Stimulated activated CD8-positive, alpha-beta memory T cell treated with anti-CD3 and anti-CD28 coated beads, Interleukin-15, amount 100 ng/mL, for 4 hours (primary cell): ENCODE measurements around the gene UGT1A9.
"Not testable (repeated sequence)": the region's sequence is repeated elsewhere in the genome, so short reads cannot be mapped to it uniquely, and the experiment has no call there.

Experiments used
- DNase-seq, 2 donors: peaks; one replicate each; pipeline ENCODE4 v3.0.0-alpha.2; 2020; ENCODE audit warnings: low read depth in 2 of 2

UGT1A9 gene

DNA sequence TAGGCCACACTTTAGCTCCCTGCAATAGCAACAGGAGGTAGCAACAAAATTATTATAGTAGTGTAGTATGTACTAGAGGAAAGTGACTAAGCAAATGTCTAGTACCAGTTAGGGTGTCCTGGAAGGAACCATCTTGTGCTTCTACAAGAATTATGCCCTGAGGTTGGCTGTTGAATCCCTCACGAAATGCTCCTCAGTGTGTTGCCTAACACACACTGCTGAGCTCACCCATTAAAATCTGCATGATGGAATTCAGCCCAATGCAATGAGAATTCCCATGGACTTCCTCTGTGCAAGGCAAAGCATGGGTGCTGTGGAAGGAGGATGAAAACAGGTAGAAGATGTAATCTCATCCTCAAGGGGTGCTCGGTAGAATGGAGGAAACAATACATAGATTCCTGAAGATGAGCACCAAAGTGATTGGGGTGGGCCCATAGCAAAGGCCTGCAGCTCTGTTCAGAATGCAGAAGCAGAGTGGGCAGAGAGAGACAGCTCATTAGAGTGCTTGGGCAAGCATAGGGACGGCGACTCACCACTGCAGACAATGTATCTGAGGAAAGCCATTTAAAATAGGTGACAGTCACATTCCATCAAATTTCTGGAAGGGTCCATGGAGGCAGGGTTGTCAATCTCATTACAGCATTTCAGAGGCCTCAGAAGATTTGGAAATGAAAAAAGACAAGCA lies 8.8 kb downstream of the UGT1A9 start:
- no peak for DNase-seq

DNA sequence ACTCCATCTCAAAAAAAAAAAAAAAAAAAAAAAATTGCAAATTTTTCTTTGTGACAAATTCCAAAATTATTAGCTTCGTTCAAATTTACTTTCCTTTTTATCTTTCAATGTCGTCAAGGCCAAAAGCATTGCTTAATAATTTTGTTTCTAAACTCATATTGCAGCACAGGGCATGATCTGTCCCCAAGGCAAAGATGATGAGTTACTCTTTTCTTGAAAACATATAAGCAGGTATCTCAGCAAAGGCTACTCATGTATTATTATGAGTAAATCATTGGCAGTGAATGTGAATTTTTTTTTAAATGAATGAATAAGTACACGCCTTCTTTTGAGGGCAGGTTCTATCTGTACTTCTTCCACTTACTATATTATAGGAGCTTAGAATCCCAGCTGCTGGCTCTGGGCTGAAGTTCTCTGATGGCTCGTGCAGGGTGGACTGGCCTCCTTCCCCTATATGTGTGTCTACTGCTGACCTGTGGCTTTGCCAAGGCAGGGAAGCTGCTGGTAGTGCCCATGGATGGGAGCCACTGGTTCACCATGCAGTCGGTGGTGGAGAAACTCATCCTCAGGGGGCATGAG lies 9.9 kb downstream of the UGT1A9 start, which contains the start of gene UGT1A7:
TSS of gene UGT1A7 (plus strand) at position 381 of the 579 bp plus-strand sequence. CDS start at position 418, 37 bp downstream.
- no peak for DNase-seq

DNA sequence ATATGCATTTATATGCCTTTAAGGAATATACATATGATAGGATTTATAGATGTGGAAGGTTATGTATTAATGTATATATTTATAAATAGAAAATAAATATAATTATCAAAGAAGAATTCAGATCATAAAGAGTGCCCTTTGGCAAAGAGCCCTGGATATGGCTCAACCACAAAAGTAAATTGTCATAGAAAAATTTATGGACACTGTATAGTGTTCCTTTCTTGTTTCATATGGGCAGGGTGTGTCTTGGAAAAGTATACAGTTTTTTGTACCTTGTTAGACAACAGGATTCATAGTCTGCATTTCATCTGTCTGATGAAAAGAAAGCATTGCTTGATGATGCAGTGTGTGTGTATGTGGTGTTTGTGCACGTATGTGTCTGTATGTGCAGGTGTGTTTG lies 12.9 kb downstream of the UGT1A9 start:
- DNase-seq = no peak

DNA sequence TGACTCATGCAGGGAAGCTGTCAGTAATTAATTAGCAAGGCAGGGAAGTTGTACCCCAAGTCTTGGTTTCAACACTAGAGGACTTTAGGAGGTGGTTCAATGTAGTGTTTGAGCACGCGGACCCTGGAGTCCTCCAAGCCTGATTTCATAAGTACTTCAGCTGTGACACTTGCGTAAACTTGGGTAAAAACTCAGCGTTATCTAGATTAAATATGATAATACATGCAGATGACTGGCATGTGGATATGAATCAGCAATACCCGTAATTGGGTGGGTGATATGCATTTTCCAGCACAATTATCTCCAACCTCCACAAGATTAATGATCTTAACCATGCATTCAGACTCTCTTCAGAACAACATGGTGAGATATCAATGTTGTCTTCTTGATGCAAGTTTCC lies 15.2 kb downstream of the UGT1A9 start:
- no peak for DNase-seq

DNA sequence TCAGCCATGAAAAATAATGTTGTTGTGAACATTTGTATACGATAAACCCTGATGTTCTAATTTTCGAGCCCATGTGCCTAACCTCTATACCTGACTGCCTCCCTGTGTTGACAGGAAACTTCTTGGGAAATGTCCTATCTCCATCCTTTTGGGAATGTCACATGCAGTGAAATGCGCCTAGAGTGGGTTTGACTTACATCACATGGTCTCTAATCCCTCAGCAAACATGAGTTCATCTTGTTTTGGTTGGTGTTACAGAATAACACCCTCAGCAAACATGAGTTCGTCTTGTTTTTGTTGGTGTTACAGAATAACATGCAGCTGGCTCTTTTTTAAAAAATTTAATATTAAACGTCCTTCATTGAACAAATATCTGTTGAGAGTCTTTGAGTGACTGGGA lies 16.6 kb downstream of the UGT1A9 start:
- no peak for DNase-seq

DNA sequence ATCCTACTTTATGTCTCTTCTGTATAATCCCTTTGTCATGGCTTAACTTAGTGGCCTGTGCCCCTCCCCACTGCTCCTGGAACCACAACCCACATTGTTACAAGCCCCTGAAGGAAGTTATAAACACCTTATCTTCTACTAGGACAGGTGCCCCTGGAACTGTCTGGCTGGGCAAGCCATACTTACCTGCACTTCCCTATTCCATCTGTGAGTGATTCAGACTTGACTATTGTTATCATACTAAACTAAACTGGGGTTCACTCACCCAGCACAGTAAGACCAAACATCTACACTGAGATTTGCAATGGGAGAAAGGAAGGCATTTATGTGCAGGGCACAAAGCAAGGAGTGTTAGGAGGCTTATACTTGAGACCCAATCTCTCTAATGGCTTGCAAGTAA lies 17.3 kb downstream of the UGT1A9 start:
- no peak for DNase-seq

DNA sequence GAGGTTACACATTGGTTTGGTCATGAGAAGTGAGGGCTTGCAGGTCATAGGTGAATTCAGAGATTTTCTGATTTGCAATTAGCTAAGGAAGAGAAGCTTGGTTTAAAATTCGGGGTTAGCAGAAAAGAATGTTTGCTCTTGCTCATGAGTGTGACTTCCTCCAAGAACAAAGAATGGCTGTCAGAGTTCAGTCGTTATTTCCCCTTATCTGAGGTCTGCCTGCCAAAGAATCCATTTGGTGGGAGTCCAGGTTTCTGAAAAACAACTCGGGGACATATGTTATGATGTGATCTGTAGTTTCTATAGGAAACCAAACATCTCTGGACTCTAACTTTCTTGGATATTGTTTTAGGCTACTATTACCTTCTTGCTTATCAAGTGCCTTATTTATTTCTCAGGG lies 17.8 kb downstream of the UGT1A9 start:
- DNase-seq = no peak

DNA sequence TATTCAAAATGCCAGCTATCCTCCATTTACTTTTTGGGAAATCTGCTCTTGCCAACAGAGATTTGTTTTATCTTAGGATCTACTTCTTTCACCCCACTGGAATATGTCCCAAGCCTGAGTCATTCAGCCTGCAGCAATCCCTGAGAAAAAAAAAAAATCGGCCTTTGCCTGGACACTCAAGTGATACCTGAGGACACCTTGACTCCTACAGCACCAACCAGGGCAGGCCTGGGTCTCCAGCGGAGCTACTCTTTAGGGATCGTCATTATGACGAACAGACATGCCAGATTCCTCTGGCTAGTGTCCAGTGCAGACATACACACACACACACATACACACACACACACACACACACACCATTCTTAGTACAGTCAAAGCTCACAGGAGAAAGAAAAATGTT lies 18.7 kb downstream of the UGT1A9 start:
- no peak for DNase-seq

DNA sequence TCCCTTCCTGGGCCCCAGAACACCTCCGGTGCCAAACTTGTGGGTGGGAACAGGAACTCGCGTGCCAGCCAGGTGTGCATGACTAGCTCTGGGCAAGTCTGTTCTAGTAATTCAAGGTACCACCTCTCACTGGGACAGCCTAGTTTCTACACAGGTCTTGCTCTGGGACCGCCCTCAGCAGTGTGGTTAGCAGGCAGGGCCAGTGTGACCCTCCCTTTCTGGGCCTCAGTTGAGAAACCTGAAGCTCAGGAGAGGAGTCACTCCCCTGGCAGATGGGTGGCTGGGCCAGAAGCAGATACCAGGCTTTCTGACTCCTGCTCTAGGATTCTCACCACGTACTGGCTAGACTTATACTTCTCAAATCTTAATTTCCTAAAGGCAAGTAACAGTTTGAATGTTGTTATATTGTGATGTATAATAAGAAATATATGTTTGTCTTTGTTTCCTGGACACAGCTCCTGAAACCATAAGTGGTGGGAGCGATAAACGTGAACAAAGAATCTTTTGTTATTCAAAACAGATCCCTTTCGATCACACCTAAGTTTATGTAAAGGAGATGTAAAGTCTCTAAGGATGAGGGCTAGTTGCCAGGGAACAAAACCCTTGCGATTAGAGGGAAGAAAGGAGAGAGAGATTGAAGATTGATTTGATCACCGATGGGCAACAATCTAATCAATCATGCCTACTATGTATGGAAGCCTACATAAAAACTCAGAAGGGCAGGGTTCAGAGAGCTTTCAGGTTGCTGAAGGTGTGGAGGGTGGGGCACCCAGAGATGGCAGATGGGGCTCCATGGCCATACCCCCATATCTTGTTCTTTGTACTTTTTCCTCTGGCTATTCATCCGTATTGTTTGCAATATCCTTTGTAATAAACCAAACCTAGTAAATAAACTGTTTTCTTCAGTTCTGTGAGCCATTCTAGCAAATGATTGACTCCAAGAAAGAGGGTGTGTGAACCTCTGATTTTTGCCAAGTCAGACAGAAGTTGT lies 20.0 kb downstream of the UGT1A9 start:
- no peak for DNase-seq

DNA sequence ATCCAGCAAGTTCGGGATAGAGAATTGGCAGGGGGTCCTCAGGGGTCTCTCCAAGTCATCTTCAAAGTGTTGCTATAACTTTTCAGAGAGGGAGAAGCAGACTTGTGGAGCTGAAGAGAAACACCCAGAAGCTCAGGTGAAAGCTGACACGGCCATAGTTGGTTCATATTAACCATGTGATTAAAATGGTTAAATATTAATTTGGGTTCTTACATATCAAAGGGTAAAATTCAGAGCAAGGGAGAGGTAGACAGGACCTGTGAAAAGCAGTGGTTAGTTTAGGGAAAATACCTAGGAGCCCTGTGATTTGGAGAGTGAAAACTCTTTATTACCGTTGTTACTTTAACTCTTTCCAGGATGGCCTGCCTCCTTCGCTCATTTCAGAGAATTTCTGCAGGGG lies 20.9 kb downstream of the UGT1A9 start, which contains the start of gene UGT1A6:
TSS of gene UGT1A6 (plus strand) at position 243 of the 400 bp plus-strand sequence. CDS start at position 358, 115 bp downstream.
- no peak for DNase-seq

DNA sequence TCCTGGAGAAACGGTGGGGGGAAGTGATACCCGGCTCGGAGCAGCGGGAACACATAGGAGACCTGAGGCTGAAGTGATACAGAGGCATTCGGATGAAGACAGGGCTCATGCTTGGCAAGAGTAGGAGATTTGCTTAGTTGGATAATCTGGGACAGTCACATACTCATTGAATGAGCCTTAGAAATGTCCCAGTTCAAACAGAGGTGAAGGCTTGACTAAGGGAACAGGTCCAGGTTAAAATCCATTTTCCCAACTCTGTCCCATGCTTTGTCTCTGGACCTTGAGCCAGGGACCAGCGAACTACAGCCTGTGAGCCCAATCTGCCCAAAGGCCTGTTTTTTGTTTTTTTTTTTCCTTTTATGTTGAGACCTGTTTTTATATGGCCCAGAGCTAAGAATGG lies 22.3 kb downstream of the UGT1A9 start:
- no peak for DNase-seq

DNA sequence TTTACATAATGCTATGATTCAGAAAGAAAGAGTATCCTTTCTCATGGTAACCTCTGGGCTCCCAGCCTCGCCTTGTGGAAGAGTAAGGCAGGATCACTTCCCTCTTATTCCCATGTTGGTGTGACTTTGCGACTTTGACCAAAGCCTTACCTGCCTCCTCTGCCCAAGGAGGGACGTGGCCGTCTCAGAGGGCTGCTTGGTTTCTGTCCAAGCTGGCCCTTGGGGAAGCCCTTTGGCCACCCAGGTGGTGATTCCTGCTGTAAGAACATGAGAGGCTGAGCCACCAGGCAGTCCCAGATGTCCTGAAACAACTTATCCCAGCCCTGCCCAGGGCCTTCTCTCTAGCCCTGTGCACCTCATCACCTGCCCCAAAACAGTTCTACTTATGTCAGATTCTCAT lies 27.0 kb downstream of the UGT1A9 start:
- no peak for DNase-seq

DNA sequence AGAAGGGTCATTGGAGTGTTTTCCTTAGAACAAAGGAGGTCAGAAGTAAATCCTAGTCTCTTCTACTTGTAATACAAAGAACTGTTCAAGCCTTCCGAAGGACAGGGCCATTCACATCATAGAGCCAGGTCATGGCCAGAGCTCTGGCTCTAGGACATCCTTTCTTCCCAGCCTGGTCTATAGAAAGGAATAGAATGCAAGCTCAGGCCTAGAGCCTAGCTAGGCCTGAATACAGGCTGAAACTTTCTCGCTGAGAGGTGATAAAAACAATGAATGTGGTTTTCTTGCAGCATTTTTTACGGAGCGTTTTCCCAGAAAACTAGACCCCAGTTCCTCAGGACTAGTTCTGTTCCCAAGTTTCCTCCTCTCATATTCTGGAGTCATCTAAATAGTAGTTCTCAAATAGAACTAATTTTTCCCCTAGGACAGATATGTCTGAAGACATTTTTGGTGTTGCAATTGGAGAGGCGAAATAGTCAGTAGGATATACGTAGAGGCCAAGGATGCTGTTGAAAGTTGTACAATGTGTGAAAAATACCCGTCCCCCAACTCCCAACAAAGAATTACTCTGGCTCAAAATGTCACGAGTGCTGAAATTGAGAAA lies 27.8 kb downstream of the UGT1A9 start:
- DNase-seq = no peak

DNA sequence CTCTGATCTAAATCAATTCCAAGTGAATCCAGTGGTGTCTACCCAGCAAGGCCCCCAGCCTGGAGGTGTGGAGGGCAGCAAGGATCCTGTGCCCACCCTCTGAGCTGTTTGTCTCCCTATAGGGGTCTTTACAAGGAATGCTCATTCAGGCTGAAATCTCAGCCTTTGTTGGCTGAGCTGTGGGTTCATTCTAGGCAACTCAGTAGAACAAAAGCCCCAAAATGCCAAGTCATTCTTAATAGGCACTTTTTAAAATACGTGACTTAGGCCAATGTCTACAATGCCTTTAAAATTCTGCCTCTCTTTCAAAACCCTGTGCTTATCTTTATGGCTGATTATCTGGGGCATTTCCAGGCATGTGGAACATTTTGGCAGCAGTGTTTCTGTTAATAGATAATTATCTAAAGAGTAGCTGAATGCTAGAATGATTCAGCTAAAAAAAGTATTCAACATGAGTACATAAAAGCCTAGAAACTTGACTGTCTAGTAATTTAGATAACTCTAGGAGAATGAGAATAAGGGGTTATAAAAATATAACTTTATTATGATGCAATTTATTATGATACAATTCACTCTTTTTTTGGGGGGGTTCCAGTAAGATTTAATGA lies 28.4 kb downstream of the UGT1A9 start:
- no peak for DNase-seq

DNA sequence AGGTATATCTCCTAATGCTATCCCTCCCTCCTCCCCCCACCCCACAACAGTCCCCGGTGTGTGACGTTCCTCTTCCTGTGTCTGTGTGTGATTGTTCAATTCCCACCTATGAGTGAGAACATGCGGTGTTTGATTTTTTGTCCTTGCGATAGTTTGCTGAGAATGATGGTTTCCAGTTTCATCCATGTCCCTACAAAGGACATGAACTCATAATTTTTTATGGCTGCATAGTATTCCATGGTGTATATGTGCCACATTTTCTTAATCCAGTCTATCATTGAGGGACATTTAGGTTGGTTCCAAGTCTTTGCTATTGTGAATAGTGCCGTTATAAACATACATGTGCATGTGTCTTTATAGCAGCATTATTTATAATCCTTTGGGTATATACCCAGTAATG lies 29.1 kb downstream of the UGT1A9 start:
- DNase-seq = not testable (repeated sequence)

DNA sequence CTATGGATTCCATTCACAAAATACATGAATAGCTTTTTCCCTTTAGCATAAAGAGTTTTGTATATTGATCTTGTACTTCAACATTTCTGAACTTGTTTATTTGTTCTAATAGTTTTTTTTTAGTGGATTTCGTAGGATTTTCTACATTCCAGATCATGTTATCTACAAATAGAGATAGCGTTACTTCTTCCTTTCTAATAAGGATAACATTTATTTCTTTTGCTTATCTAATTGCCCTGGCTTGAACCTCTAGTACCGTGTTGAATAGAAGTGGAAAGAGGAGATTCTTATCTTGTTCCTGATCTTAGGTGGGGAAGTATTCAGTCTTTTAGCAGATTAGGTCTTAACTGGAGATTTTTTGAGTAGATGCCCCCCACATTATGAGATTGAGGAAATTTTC lies 30.5 kb downstream of the UGT1A9 start:
- no peak for DNase-seq

DNA sequence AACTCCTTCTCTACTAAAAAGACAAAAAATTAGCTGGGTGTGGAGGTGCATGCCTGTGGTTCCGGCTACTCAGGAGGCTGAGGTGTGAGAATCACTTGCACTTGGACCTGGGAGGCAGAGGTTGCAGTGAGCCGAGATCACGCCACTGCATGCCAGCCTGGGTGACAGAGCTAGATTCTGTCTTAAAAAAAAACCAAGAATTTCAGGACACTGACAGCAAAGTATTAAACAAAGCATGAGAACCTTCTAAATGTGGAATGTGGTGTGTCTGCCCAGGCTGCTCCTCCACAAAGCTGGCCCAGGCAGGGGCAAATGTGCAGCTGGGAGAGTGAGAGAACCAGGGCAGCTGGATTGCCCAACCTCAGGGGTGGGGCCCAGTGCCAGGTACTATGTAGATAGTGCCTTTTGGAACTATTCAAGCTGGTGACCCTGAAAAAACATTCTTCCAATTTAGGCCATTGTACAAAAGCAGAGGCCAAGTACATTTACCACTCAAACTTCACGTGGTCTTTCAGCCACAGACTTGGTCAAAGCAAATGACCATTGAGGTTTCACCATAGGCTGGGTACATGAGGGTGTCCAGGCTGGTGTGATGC lies 34.3 kb downstream of the UGT1A9 start:
- no peak for DNase-seq

DNA sequence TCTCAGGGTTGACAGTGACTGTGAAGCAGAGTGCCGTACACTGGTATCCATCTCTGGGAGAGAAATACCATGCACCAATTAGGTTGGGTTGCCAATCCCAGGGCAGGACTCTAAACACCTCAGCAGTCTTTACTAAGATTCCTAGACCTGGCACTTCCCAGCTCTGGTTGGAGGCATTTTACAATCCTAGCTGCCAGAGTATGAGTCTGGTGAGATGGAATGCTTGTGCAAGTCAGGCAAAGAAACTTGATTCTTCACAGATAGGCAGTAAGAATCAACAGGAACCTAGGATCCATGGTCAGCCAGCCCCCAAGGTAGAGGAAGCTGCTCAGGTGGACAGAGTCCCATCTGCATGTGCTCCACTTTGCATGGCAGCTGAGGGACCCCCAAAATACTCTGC lies 35.0 kb downstream of the UGT1A9 start:
- no peak for DNase-seq

DNA sequence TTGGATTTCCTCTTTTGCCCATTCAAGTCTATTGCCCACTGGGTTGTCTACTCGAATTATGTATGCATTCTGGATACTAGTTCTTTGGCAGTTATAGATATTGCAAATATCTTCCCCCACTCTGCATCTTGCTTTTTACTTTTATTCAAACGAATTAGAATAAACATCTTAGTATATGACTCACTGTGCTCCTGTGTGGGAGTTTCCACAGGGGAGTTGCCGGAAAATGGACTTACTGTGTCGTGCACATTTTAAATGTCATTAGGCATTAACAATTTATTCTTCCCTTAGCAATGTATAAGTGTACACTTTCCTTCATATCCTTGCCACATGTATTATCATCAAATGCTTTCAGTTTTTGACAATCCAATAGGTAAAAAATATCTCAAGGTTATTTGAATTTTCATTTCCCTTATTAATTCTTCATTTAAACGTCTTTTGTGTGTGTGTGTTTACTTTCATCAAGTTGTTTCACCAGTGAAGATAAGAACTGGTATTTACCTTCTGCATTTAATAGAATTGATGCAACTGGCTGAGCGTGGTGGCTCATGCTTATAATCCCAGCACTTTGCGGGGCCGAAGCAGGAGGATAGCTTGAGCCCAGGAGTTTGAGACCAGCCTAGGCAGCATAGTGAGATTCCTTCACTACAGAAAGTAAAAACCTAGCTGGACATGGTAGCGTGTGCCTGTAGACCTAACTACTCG lies 36.4 kb downstream of the UGT1A9 start:
- no peak for DNase-seq

DNA sequence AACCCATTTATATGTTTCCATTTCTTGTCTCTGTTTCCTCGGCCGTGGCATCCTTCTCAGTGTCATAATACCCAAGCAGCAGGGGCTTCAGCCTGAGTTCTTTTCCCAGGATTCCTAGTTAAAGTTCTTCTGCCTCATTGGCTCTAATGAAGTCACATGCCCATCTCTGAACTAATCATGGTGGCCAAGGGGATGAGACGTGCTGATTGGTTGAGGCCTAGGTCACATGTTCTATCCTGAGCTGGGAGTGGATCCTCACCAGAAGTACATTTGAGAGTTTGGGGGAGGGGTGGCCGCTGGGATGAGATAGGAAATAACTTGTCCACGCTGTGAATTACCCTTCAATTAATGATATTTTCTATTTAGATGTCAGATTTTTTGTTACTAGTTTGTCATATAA lies 37.2 kb downstream of the UGT1A9 start:
- DNase-seq = no peak
